Ascending aorta (tissue), 2 donors: ENCODE measurements around the gene CAMTA1. TPM values are rescaled to one million over a fixed set of nuclear protein-coding genes. Genes with fewer than 3 reads are reported as not detected.
"Not testable (repeated sequence)": the region's sequence is repeated elsewhere in the genome, so short reads cannot be mapped to it uniquely, and the experiment has no call there.

Source experiments
- DNase-seq, 2 donors: peaks; one replicate each; pipeline ENCODE4 v3.0.0-alpha.2; 2019; ENCODE audit warnings: low spot score in 2 of 2
- H3K27ac ChIP-seq, 2 donors: fragments of 200-600 bp; sonication (generic); one replicate each; pipeline ENCODE4 v1.5.1; 2016 to 2017; ENCODE audit warnings: mild to moderate bottlenecking in 1 of 2
- H3K27me3 ChIP-seq: fragments of 200-600 bp; sonication (generic); one replicate; pipeline ENCODE4 v1.5.1; 2017
- H3K36me3 ChIP-seq, 2 donors: fragments of 200-600 bp; sonication (generic); one replicate each; pipeline ENCODE4 v1.5.1; 2016
- H3K4me1 ChIP-seq, 2 donors: fragments of 200-600 bp; sonication (generic); one replicate each; pipeline ENCODE4 v1.5.1; 2016 to 2017; ENCODE audit warnings: mild to moderate bottlenecking in 1 of 2
- H3K4me3 ChIP-seq, 2 donors: fragments of 200-600 bp; sonication (generic); one replicate each; pipeline ENCODE4 v1.5.1; 2016 to 2017; ENCODE audit warnings: mild to moderate bottlenecking in 1 of 2
- H3K9me3 ChIP-seq, 2 donors: fragments of 200-600 bp; sonication (generic); one replicate each; pipeline ENCODE4 v1.5.1; 2016
- CTCF ChIP-seq, 3 experiments: fragments of 200-600 bp in 2 of 3; fragments of 450-650 bp in 1 of 3; sonication (generic) in 2 of 3; IDR thresholded peaks; one replicate each; pipeline ENCODE4 v1.5.1; 2016 to 2019; ENCODE audit warnings: antibody characterized with exemption in 3 of 3, mild to moderate bottlenecking in 1 of 3, moderate library complexity in 1 of 3
- intact Hi-C: fragments of 100-400 bp; cut with DNase I; formaldehyde crosslinking; loops from one replicate; pipeline ENCODE4 v1.15.1; 2023
- total RNA-seq: library from RNA; depleted of rRNA; stranded (reverse); fragments of >200 nt; gene quantifications from one replicate; pipeline ENCODE4 v1.1.0, GENCODE V29; 2016

Gene CAMTA1
- total RNA-seq, 1 donor from 2014 or later, result 53.3 TPM

DNA sequence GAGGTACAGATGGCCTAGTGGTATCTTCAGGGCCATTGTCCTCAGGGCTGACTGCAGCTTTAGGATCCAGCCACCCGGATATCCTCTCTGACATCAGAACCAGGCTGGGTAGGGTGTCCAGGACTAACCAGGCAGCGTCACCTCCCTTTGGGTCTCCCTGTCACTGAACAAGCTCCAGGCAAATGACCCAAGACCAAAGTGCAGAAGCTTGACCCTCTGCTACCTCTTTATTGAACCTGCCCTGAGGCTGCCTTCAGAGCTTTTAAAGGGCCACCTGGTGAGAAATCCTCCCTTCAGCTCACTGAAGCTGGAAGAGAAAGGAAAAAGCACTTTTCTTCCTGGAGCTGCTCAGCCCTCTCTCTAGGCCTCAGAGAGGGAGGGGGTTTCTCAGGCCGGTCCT lies 906.8 kb downstream of the CAMTA1 start:
- Histone ChIP-seq H3K4me1 (no peaks in the 10 kb centered on the region), H3K27me3 (no peaks in the 10 kb centered on the region), H3K9me3 (no peaks in the 10 kb centered on the region), H3K36me3 (no peaks in the 10 kb centered on the region), H3K4me3 (no peak overlapping the region), H3K27ac (no peak overlapping the region)
- no peak for DNase-seq
- no peak for TF ChIP-seq CTCF (IDR thresholded peaks at IDR 0.05)
- intact Hi-C loops, result no loop called here

GRCh38 chr1:7693037-7693436 lies 907.8 kb downstream of the CAMTA1 start:
- H3K36me3 ChIP-seq, intact Hi-C loops, H3K4me3 ChIP-seq, H3K27ac ChIP-seq, H3K9me3 ChIP-seq, H3K27me3 ChIP-seq, DNase-seq, H3K4me1 ChIP-seq: not testable (repeated sequence)

DNA sequence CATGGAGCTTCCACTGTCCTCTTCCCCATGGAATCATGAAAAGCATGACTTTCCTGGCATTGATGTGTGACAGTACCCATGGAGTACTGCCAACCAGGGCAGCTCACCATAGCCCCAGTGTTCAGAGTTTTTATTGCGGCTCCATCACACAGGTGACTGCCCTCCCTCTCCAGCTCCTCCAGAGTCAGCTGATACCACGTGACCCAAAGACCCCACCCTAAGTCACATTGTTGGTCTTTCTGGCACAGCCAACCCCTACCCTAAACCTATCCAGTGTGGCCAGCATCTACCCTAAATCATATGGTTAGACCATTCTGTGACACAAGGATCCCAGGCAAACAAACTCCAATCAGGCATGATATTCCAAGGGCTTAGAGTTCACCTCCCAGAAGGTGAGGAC lies 908.4 kb downstream of the CAMTA1 start:
- intact Hi-C loops, result no loop called here
- no peak for DNase-seq
- no peak overlapping the region for H3K27ac ChIP-seq
- H3K4me3 ChIP-seq, result no peak overlapping the region
- H3K9me3 ChIP-seq, result no peaks in the 10 kb centered on the region
- H3K27me3 ChIP-seq, result no peaks in the 10 kb centered on the region
- no peak for TF ChIP-seq CTCF (IDR thresholded peaks at IDR 0.05)
- no peaks in the 10 kb centered on the region for H3K4me1 ChIP-seq
- no peaks in the 10 kb centered on the region for H3K36me3 ChIP-seq

- Histone ChIP-seq H3K27me3 (no peaks in the 10 kb centered on the region), H3K27ac (no peak overlapping the region), H3K36me3 (no peaks in the 10 kb centered on the region), H3K4me3 (no peak overlapping the region), H3K9me3 (no peaks in the 10 kb centered on the region), H3K4me1 (no peaks in the 10 kb centered on the region)
- intact Hi-C loops, result no loop called here
- no peak for TF ChIP-seq CTCF (IDR thresholded peaks at IDR 0.05)
- DNase-seq, result no peak
These were observed 909.6 kb downstream of the CAMTA1 start for GRCh38 chr1:7694600-7695496.

- intact Hi-C loops, result no loop called here
- H3K4me1 ChIP-seq, result no peaks in the 10 kb centered on the region
- no peak overlapping the region for H3K27ac ChIP-seq
- H3K9me3 ChIP-seq, result no peaks in the 10 kb centered on the region
- H3K36me3 ChIP-seq, result no peaks in the 10 kb centered on the region
- no peaks in the 10 kb centered on the region for H3K27me3 ChIP-seq
- DNase-seq, result no peak
- no peak for TF ChIP-seq CTCF (IDR thresholded peaks at IDR 0.05)
- no peak overlapping the region for H3K4me3 ChIP-seq
These were observed 910.4 kb downstream of the CAMTA1 start for GRCh38 chr1:7695497-7696117.

GRCh38 chr1:7698641-7699040 lies 913.4 kb downstream of the CAMTA1 start:
- no peak overlapping the region for H3K4me3 ChIP-seq
- TF ChIP-seq CTCF (IDR thresholded peaks at IDR 0.05), result no peak
- H3K9me3 ChIP-seq, result no peaks in the 10 kb centered on the region
- intact Hi-C loops, result no loop called here
- no peaks in the 10 kb centered on the region for H3K36me3 ChIP-seq
- peaks cover 0 to 1% of the 10 kb centered on the region in 2 donors for H3K4me1 ChIP-seq
- no peaks in the 10 kb centered on the region for H3K27me3 ChIP-seq
- DNase-seq, result no peak
- no peak overlapping the region for H3K27ac ChIP-seq
